GM19239 (cell line): ENCODE data around the gene IRAK3.

Source experiments
- DNase-seq: peaks from one replicate; pipeline ENCODE4 v3.0.0; 2011; ENCODE audit warnings: low spot score; ENCODE audit not compliant: insufficient read length
- FAIRE-seq: peaks from 2 replicates; lab custom pipeline; 2011; peaks lifted over from hg19 to GRCh38; lab: Jason Lieb, UNC

The IRAK3 gene, protein sequence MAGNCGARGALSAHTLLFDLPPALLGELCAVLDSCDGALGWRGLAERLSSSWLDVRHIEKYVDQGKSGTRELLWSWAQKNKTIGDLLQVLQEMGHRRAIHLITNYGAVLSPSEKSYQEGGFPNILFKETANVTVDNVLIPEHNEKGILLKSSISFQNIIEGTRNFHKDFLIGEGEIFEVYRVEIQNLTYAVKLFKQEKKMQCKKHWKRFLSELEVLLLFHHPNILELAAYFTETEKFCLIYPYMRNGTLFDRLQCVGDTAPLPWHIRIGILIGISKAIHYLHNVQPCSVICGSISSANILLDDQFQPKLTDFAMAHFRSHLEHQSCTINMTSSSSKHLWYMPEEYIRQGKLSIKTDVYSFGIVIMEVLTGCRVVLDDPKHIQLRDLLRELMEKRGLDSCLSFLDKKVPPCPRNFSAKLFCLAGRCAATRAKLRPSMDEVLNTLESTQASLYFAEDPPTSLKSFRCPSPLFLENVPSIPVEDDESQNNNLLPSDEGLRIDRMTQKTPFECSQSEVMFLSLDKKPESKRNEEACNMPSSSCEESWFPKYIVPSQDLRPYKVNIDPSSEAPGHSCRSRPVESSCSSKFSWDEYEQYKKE

DNA sequence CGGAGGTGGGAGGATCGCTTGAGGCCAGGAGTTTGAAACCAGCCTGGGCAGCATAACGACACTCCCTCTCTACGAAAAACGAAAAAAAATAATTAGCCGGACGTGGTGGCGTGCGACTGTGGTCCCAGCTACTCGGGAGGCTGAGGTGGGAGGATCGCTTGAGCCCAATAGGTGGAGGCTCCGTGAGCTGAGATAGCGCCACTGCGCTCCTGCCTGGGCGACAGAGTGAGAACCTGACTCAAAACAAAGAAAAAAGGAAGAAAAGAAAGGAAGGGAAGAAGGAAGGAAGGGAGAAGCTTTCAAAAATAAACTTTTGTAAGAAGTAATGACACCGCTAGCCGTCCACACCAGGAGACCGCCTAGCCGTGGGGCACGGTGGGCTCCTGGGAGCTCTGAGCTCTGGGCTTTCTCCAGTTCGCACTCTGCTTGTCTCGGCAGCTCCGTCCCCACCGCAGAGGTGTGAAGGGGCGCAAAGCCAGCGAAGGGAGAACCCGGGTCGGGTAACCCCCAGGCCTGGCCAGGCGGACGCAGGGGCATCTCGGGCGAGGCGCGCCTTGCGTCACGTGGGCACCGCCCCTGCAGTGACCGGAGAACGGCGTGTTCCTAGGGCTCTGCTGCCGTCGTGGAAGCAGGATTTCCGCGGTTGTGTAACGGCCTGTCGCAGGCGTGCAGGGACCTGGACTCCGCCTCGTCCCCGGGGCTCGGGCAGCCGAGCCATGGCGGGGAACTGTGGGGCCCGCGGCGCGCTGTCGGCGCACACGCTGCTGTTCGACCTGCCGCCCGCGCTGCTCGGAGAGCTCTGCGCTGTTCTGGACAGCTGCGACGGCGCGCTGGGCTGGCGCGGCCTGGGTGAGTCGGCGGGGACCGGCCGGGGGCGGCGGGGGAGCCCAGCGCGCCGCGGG is at the start of gene IRAK3:
Gene IRAK3, plus strand, starts transcription at position 631 of the 902 bp plus-strand sequence. Its CDS starts 86 bp downstream, at position 717.
- FAIRE-seq: no peak
- peak; percentile 36 for DNase-seq

DNA sequence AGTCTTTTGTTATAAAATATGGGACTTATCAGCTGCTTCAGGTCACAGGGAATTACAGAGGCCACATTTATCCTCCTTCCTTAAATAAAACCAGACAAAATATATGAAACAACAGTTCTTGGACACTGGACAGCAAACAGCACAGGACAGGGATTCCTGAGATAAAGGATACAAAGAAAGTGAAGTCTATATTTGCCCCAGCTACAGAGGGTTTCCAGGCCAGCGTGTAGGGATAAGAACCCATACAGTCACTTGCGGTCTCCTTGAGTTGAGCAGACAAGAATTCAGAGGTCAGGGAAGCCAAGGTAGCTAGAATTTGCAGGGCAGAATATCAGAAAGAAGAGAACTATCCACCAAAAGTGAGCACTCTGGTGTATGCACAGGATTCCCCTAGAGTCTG is 49.7 kb upstream of the IRAK3 start:
- DNase-seq (no peak), FAIRE-seq (no peak)

DNA sequence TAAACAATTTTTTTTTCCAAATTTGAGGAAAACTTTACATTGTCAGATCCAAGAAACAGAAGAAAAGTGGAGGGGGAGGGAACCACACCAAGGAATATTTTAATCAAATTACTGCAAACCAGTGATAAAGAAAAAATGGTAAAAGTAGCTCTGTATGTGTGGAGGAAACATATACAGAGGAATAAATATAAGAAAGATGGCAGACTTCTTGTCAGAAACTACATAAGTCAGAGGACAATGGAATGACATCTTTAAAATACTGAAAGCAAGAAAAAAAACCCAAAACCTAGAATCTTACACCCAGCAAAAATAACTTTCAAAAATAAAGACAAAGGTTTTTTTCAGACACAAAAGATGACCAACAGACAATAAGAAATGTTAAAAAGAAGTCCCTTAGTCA is 48.3 kb upstream of the IRAK3 start:
- FAIRE-seq: no peak

DNA sequence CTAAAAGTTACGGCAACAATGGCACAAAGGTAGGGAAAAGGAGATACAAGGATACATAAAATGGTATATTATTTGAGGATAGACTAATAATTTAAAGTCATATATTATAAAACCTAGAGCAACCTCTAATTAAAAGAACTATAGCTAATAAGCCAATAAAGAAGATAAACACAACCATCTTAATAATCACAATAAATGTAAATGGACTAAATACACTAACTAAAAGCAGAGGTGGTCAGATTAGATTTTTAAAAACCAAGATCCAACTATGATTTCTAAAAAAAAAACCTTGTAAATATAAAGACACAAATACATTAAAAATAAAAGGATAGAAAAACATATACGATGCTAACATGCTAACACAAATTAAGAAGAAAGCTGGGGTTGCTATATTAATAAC is 47.7 kb upstream of the IRAK3 start:
- DNase-seq (no peak), FAIRE-seq (no peak)

More for the DNA sequence above, 48.3 kb upstream of the IRAK3 start:
- no peak for DNase-seq

DNA sequence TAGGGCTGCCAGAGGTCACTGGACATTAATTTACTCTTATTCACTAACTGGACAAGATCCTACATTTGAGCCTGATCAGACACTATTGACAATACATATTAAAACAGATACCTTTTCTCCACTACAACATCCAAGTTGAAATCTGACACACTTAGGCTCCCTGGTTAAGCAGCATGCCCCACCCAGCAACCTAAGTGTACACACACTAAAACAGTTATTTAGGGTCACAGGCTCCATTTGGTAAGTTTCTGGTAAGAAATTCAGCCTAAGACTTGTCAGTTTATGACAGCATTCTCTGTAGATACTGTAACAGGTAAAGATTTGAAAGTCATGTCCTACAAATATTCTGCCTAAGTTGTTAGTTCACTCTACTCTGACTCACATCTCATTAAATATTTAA is 46.2 kb upstream of the IRAK3 start:
- no peak for FAIRE-seq
- no peak for DNase-seq

DNA sequence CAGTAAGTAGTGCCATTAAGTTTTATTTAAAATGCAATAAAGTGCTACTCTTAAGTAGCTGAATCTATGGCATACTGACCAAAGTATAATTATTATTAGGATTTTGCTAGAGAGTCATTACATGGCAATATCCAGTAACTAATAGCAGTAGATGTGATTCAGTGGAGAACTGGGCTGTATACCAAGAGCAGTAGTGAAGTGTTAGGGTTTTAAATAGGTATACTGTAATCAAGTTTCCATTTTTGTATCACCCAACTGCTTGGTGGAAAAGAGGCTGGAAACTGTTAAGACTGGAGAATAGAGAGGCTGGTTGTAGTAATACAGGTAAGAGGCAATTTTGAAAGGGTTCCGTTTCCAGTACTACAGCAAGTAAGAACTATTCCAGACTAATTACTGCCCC is 45.1 kb upstream of the IRAK3 start:
- DNase-seq: no peak
- FAIRE-seq: no peak

DNA sequence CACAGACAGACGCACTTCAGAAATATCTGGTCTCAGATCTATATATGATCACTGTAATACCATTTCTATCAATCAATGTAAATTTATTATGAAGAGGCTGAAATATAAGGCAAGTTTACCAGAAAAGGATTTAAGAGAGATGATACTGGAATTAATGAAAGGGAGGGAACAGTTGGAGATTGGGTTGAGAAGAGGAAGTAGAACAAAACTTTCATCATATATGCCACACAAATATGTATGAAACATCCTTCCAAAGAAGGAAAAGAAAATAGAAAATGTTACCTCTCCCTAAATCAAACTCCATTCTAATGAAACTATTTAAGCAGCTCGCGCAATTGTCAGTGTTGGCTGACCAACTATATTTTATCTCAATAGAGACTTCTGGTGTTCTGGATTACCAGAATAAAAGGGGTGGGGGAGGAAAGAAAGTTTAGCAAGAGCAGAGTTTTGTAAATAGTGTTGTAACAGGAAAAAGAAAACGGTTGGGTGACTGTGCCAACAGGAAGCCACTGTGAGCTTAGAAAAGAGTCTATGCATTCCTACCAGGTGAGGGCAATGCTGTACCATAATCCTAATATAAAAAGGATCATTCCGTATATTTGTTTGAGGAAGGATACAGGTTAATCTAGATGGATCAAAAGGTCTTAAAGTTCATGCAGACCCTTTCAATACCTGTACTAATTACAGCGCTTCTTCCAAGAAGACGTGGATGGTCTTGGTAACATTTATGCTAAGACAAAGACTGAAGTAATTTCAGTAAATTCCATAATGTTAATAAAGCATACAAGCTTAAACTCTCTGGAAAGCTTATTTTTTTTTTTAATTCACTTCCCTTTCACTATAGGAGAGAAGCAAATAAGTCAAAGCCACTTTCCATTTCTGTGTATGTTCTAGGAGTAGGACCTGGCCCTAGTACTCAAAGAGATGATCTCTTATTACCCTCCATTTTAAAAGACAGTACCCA is 43.9 kb upstream of the IRAK3 start:
- DNase-seq: no peak

DNA sequence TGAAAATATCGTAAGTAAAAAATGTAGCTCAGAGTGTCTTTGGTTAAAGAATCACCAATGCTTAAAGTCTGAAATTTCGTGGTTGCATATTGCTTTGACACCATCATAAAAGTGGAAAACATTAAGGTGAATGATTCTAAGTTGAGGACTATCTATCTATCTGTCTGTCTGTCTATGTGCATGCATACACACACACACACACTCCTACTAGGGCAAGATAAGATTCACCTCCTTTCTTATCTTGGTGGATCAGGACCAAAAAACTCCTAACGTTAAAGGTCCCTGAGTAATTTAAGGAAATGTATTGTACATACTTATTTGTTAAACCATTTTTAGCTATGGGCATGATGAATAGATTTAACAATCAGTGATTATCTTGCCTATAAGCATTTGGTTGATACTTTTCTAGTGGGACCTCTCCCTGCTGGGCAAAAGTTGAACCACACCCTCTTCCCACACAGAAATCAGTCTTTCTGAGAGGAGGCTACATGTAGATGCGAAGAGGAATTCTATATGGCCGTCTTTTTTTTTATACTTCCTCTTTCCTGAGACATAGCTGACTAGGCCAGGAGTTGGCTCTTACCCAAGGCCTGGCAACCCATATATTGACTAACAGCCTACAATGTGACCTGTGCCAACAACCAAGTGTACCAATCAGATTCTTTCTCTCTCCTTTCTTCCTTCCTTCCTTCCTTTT is 39.2 kb upstream of the IRAK3 start:
- peak; percentile 23 for FAIRE-seq
- DNase-seq: no peak

More for the DNA sequence above, 43.9 kb upstream of the IRAK3 start:
- peak; percentile 58 for FAIRE-seq

DNA sequence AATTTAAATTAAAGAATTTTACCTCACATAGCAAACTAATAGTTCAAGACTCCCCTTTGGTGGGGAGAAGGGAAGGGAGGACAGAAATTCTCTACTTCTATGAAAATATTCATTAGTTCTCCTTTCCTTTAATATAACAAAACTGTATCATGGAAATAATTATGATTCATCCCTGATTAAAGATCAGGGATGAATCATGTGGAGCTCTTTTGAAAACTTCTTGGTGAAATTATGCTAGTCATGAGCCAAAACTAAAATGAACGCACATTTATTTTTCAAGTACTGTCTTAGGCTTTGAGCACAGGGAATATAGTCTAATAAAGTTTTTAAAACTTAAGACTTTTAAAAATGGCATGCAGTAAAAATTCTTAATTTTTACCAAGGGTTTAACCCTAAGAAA is 36.3 kb upstream of the IRAK3 start:
- DNase-seq: no peak
- FAIRE-seq: no peak

DNA sequence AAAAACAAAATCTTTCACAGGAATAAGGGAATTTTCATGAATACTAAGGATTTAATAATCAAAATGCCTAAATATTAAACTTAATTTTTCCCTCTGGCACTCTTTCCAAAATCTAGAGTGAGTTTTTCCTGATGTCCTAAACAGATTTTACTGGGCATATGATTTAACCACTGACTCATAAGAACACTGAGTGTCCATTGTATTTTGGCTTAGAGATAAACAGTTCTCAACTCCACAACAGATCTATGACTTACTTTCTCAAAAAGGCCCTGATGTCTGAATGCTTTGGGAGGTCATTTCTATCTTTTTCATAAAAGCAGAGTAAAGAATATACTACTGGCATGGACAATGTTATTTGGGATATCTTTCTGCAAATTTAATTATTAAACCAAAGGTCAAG is 34.2 kb upstream of the IRAK3 start:
- DNase-seq: no peak
- FAIRE-seq: no peak

DNA sequence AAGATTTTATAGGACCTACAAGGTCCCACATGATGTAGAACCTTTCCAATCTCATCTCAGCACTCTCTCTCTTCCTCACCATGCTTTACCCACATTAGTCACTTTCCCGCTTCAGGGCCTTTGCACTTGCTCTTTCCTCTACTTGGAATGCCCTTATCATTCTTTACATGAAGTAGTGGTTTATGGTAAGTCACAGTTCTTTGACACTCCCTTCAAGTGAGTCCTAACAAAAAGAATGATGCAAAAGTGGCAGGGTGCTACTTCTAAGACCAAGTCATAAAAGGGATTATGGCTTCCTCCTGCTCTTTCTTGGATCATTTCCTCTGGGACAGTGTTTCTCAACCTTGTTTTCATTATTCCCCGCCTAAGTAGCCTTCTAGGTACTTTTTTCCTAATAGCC is 32.4 kb upstream of the IRAK3 start:
- no peak for DNase-seq
- no peak for FAIRE-seq

DNA sequence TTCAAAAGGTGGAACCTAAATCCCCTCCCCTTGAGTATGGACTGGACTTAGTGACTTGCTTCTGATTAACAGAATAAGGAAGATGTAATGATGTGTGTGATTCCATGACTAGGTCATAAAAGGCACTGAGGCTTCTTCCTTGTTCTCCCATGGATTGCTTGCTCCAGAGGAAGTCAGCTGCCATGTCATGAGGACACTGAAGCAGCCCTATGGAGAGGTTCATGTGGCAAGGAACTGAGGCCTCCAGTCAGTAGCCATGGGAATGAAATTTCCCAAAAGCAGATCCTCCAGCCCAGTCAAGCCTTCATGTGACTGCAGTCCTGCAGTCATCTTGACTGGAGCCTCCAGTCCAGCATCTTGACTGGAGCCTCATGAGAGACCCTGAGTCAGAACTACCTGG is 29.9 kb upstream of the IRAK3 start:
- DNase-seq (no peak), FAIRE-seq (no peak)

DNA sequence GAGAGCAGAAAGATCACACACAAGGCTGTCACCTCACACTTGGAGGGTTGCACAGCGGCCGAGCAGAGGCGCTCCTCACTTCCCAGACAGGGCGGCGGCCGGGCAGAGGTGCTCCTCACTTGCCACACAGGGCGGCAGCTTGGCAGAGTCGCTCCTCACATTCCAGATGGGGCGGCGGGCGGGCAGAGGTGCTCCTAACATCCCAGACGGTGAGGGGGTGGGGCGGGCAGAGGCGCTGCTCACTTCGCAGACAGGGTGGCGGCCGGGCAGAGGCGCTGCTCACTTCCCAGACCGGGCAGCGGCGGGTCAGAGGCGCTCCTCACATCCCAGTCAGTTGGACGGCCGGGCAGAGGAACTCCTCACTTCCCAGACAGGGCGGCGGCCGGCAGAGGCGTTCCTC is 28.3 kb upstream of the IRAK3 start:
- no peak for DNase-seq
- FAIRE-seq: no peak

DNA sequence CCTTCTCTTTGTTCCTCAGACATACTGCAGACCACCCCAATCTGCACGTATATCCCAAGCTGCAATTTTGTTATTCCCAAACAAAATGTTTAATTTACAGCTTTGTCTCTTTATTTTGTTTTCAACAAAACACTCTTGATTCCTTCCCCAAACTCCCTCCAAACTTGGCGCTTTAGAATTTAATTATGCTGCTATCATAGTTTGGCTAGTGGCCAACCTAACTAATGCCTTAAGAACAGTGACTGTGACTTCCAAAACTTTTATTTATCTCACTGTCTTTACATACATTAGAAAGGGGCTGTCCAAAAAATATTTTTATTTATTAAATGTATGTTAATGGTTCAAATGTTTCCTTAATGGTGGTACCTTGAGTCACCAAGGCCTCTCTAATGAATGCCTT is 26.3 kb upstream of the IRAK3 start:
- DNase-seq (no peak), FAIRE-seq (no peak)

DNA sequence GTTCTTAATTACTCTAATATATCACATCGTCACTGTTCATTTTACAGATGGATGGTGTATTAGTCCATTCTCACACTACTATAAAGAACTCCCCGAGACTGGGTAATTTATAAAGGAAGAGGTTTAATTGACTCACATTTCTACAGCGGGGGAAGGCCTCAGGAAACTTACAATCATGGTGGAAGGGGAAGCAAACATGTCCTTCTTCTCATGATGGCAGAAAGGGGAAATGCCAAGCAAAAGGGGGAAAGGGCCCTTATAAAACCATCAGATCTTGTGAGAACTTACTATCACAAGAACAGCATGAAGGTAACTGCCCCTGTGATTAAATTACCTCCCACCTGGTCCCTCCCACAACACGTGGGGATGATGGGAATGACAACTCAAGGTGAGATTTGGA is 25.7 kb upstream of the IRAK3 start:
- no peak for FAIRE-seq
- DNase-seq: no peak

DNA sequence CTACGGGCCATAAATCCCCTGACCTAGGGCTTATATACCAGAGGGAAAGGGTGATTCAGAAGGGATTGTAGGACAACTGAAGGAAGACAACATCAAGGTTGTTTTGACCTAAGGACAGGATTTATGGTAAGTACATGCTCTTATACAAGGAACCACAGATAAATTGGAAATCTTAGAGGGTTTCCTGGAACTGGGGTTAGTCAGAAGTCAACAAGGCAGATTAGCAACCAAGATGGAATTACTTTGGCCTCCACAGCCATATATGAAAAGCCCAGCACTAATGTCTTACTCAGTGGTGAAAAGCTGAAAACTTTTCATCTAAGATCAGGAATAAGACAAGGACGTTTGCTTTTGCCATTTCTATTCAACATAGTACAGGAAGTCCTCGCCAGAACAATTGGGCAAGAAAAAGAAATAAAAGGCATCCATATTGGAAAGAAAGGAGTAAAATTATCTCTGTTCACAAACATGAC is 24.6 kb upstream of the IRAK3 start:
- DNase-seq: no peak
- FAIRE-seq: no peak

DNA sequence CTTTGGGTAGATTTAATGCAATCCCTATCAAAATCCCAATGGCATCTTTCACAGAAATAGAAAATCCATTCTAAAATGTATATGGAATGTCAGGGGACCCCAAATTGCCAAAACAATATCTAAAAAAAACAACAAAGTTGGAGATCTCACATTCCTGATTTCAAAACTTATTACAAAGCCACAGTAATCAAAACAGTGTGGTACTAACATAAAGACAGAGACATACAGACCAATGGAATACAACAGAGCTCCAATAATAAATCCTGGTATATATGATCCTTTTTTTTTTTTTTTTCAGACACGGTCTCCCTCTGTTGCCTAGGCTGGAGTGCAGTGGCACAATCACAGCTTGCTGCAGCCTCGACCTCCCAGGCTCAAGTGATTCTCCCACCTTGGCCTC is 23.9 kb upstream of the IRAK3 start:
- DNase-seq (no peak), FAIRE-seq (no peak)

DNA sequence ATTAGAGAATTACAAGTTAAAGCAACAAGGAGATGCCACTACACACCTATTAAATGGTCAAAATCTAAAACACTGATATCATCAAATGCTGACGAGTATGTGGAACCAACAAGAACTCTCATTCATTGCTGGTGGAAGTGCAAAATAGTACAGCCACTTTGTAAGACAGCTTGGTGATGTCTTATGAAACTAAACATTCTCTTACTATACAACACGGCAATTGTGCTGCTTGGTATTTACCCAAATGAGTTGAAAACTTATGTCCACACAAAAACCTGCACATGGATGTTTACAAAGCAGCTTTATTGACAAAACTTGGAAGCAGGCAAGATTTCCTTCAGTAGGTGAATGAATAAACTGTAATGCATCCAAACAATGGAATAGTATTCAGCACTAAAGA is 22.5 kb upstream of the IRAK3 start:
- no peak for FAIRE-seq
- DNase-seq: no peak

DNA sequence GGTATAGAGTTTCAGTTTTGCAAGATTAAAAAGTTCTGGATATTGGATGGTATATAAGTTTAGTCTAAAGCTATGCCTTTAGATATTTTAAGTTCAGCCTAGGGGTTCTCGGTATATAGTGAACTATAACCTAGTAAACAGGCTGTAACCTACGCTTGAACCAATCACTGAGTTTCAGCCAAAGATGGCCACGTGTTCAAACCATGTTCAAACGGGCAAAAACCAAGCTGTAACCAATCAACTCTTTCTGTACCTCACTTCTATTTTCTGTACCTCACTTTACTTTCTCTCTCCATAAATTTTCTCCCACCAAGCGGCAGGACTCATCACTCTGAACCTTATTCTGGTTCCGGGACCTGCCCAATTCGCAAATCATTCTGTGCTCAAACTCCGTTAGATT is 20.6 kb upstream of the IRAK3 start:
- no peak for FAIRE-seq
- no peak for DNase-seq
